Heart left ventricle (tissue), 13 donors: ENCODE results near the gene ATPAF1.

Experiments
- POLR2A ChIP-seq, 2 donors: fragments of 450-650 bp; IDR thresholded peaks; one replicate each; pipeline ENCODE4 v1.6.1; 2017; ENCODE audit warnings: antibody characterized with exemption in 2 of 2, mild to moderate bottlenecking in 2 of 2, moderate library complexity in 2 of 2
- TF ChIP-seq, protein P1 (sequence below), 12 donors: fragments of 200-600 bp; sonication (generic) in 4 of 12; IDR thresholded peaks; one replicate each; pipeline versions ENCODE4 v1.5.0 to v1.8.0; 2018 to 2022; ENCODE audit warnings: antibody characterized with exemption in 12 of 12, mild to moderate bottlenecking in 5 of 12
- donor health status: ischemic (EF 13 %, LVEDD 7.1; RV severe dilation, severe dysfunction).
- donor health status: DM: no; HTN: yes; CAD: no.
- donor health status: DM: no; HTN: no; CAD: no.
- donor health status: ischemic (EF 25% LVEDD 6.9; RV normal size, moderate dysfunction).
- donor health status: ischemic (EF 25% LVEDD 5.7; RV mildly dilated, moderate dysfunction).
- donor health status: ischemic (EF 35%, LVEDD 5.7; RV mildly dilated, moderate dysfunction).
- donor health status: nonischemic (EF 11% LVEDD 7.7; RV severe dilation, severe dysfunction).
- donor health status: DM: yes; HTN: yes; CAD: no.
- donor health status: PGD.
- donor health status: ischemic (EF 29% LVEDD 5.4; RV normal size, mild dysfunction).
- donor health status: nonischemic (EF 23%, LVEDD 6.1; RV moderate dilation, normal function).

DNA sequence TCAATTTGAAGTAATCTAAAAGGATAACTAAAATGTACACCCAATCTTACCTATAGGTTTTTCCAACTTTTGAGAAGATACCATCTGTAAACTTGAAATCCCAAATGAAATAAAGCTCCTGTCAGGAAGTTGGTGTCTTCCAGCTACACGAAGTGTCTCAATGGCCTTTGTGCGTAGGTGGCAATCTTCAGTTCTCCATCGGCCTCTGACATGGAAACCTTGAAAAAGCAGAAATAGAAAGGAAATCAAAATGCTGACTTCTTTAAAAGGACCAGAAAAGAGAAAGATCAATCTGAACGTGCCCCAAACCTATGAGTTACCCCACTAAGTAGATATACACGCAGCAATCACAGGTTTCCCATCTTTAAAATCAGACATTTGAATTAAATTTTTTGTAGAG, 74.1 kb downstream of the ATPAF1 start:
- TF ChIP-seq, protein P1, sequence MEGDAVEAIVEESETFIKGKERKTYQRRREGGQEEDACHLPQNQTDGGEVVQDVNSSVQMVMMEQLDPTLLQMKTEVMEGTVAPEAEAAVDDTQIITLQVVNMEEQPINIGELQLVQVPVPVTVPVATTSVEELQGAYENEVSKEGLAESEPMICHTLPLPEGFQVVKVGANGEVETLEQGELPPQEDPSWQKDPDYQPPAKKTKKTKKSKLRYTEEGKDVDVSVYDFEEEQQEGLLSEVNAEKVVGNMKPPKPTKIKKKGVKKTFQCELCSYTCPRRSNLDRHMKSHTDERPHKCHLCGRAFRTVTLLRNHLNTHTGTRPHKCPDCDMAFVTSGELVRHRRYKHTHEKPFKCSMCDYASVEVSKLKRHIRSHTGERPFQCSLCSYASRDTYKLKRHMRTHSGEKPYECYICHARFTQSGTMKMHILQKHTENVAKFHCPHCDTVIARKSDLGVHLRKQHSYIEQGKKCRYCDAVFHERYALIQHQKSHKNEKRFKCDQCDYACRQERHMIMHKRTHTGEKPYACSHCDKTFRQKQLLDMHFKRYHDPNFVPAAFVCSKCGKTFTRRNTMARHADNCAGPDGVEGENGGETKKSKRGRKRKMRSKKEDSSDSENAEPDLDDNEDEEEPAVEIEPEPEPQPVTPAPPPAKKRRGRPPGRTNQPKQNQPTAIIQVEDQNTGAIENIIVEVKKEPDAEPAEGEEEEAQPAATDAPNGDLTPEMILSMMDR (IDR thresholded peaks at IDR 0.05) = no peak
- TF ChIP-seq POLR2A (IDR thresholded peaks at IDR 0.05) = no peak
